SK-N-DZ (cell line): ENCODE measurements around the gene FAT1.

Source experiments
- DNase-seq: peaks from one replicate; pipeline ENCODE4 v3.0.0-alpha.2; 2015; ENCODE audit warnings: low spot score

Gene FAT1

GRCh38 chr4:186725469-186726425, 2.1 kb upstream of the FAT1 start:
- DNase-seq, result peak; percentile 37

GRCh38 chr4:186724864-186725468, 1.3 kb upstream of the FAT1 start:
- DNase-seq, result no peak

GRCh38 chr4:186724058-186724863, 605 bp upstream of the FAT1 start:
- no peak for DNase-seq

- no peak for DNase-seq
Observed at GRCh38 chr4:186722796-186723291, 812 bp downstream of the FAT1 start.

GRCh38 chr4:186719925-186720694, 3.5 kb downstream of the FAT1 start:
- DNase-seq, result peak; percentile 18

GRCh38 chr4:186717556-186717955, 6.1 kb downstream of the FAT1 start:
- no peak for DNase-seq

- no peak for DNase-seq
Observed at GRCh38 chr4:186715077-186715476, 8.6 kb downstream of the FAT1 start.

- no peak for DNase-seq
Observed at GRCh38 chr4:186714006-186714675, 9.5 kb downstream of the FAT1 start.

GRCh38 chr4:186712690-186713089, 11.0 kb downstream of the FAT1 start:
- DNase-seq, result no peak

GRCh38 chr4:186710521-186711119, 13.0 kb downstream of the FAT1 start:
- DNase-seq, result no peak

GRCh38 chr4:186709517-186709916, 14.1 kb downstream of the FAT1 start:
- no peak for DNase-seq

GRCh38 chr4:186708554-186708953, 15.1 kb downstream of the FAT1 start:
- no peak for DNase-seq

GRCh38 chr4:186707996-186708395, 15.7 kb downstream of the FAT1 start:
- no peak for DNase-seq

GRCh38 chr4:186707574-186707973, 16.1 kb downstream of the FAT1 start:
- no peak for DNase-seq

- no peak for DNase-seq
Observed at GRCh38 chr4:186704057-186704456, 19.6 kb downstream of the FAT1 start.

GRCh38 chr4:186703510-186703909, 20.1 kb downstream of the FAT1 start:
- no peak for DNase-seq

- DNase-seq, result peak; percentile 11
Observed at GRCh38 chr4:186702940-186703339, 20.7 kb downstream of the FAT1 start.

GRCh38 chr4:186702297-186702696, 21.4 kb downstream of the FAT1 start:
- no peak for DNase-seq

- no peak for DNase-seq
Observed at GRCh38 chr4:186701788-186702187, 21.9 kb downstream of the FAT1 start.

- no peak for DNase-seq
Observed at GRCh38 chr4:186701273-186701672, 22.4 kb downstream of the FAT1 start.
